NCI-H446 treated with DMSO at 0.1 percent for 48 hours (cell line): ENCODE results near the gene NCF1.
"Not testable (repeated sequence)": the region's sequence is repeated elsewhere in the genome, so short reads cannot be mapped to it uniquely, and the experiment has no call there.

ENCODE experiments used
- DNase-seq: peaks from one replicate; lab custom pipeline; 2025; lab: John Stamatoyannopoulos, UW

NCF1 gene

GRCh38 chr7:74788369-74789150 lies 14.7 kb downstream of the NCF1 start:
- peak; percentile 3 for DNase-seq

DNA sequence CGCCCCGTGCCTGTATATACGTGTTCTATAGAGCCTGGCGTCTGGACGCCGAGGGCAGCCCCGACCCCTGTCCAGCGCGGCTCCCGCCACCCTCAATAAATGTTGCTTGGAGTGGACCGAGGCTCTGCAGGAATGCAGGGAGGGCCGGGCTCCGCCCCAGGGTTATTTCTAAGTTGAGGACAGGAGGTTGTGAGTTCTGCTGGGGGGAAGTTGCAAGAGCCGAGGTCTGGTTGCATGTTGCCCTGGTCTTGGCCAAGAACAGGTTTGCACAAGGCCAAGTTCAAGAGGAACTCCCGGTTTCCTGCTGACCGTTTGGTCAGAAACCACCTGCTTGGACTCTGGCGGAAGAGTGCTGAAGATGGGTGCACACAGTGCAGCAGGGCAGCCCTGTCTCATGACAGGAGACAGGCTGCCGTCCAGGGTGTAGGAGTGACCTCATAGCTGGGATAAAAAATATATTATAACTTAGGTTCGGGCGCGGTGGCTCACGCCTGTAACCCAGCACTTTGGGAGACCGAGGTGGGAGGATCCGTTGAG lies 15.5 kb downstream of the NCF1 start:
- DNase-seq: not testable (repeated sequence)

GRCh38 chr7:74797848-74798622 lies 24.2 kb downstream of the NCF1 start:
- not testable (repeated sequence) for DNase-seq

GRCh38 chr7:74798644-74799043 lies 24.8 kb downstream of the NCF1 start:
- DNase-seq: not testable (repeated sequence)

DNA sequence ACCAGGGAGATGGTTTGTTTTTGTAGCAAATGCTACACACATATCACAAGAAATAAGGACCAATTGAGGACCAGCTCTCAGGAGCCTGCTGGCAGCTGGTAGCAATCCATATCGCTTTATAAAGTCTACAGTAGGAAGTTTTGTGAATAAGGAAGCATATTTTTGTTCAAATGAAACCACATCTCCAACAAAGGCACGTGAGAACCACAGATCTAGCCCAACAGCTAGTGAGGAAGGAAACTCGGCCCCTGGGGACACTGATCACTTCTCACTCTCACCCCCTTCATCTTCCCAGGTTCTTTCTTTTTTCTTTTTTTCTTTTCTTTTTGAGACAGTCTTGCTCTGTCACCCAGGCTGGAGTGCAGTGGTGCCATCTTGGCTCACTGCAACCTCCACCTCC lies 42.1 kb downstream of the NCF1 start:
- not testable (repeated sequence) for DNase-seq

DNA sequence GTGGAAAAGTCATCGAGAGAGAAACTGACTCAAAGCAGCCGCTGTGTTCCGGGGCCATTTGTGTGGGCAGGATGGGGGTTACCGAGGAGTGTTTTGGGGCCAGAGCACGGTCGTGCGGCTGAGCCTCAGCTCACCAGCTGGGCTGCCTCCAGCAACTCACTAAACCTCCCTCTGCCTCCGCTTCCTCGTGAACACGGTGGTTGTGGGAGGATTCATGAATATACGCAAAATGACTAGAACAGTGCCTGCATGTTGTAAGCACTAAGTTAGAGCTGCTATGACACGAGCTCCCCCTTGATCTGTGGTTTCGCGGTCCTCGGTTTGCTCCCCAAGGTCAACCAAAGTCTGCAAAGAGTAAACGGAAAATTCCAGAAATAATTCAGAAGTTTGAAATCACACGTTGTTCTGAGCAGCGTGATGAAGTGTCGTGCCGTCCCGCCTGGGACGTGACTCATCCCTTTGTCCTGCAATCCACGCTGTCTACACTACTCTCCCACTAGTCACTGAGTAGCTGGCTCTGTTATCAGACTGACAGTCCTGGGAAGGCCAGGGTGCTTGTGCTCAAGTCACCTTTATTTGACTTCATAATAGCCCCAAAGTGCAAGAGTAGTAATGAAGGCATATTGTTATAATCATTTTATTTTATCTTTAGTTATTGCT lies 46.5 kb downstream of the NCF1 start:
- not testable (repeated sequence) for DNase-seq

- DNase-seq: not testable (repeated sequence)
Observed at GRCh38 chr7:74821259-74821658, 47.4 kb downstream of the NCF1 start.

GRCh38 chr7:74829959-74830358 lies 56.1 kb downstream of the NCF1 start:
- not testable (repeated sequence) for DNase-seq

DNA sequence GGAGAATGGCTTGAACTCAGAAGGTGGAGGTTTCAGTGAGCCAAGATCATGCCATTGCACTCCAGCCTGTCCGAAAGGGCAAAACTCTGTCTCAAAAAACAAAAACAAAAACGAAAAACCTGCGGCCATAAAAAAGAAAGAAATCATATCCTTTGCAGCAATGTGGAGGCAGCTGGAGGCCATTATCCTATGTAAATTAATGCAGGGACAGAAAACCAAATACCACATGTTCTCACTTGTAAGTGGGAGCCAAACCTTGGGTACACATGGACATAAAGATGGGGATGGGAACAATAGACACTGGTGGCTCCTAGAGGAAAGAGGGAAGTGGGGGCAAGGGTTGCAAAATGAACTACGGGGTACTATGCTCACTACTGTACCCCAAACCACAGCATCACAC lies 56.6 kb downstream of the NCF1 start:
- not testable (repeated sequence) for DNase-seq
